B cell (primary cell): ENCODE results near the gene RNF17. TPM values are rescaled to one million over a fixed set of nuclear protein-coding genes. Genes with fewer than 3 reads are reported as not detected.

Source experiments
- ATAC-seq: fragments of 200-7000 bp; cut with Tn5 transposase; one replicate; pipeline ENCODE4 v1.10.0; 2021; ENCODE audit warnings: low read depth, mild to moderate bottlenecking, moderate number of reproducible peaks, moderate library complexity
- CTCF ChIA-PET: fragments of 350-600 bp; sonication (Branson Sonifier 250); formaldehyde crosslinking; loops from one replicate; lab custom pipeline; 2021; ENCODE audit warnings: antibody characterized with exemption, inconsistent platforms; lab: Charles Lee
- POLR2A ChIA-PET: fragments of 350-600 bp; sonication (Branson Sonifier 250); formaldehyde crosslinking; loops from one replicate; lab custom pipeline; 2021; ENCODE audit warnings: antibody characterized with exemption; lab: Charles Lee
- DNase-seq: peaks from one replicate; pipeline ENCODE4 v3.0.0; 2013
- H2AFZ ChIP-seq: 2 replicates; pipeline ENCODE4 v1.6.1; 2012; ENCODE audit warnings: mild to moderate bottlenecking, low read depth, low read length; ENCODE audit not compliant: insufficient read depth, poor library complexity, severe bottlenecking
- H3K27ac ChIP-seq, 2 donors: 1 replicate in 1 of 2; 2 replicates in 1 of 2; pipeline ENCODE4 v1.5.1; 2012 to 2013; ENCODE audit warnings: low read length in 2 of 2, mild to moderate bottlenecking in 2 of 2, moderate library complexity in 1 of 2
- H3K27me3 ChIP-seq, 4 experiments: fragments of 200-600 bp in 1 of 4; sonication (generic) in 1 of 4; replicated peaks in 1 of 4; 1 replicate in 2 of 4; 2 replicates in 2 of 4; pipeline versions ENCODE4 v1.6.1 to v1.7.0; 2013 to 2016; ENCODE audit warnings: low read length in 3 of 4, mild to moderate bottlenecking in 2 of 4, mixed read lengths in 1 of 4, moderate library complexity in 1 of 4; ENCODE audit not compliant: insufficient read depth in 4 of 4, control insufficient read depth in 3 of 4; ENCODE audit errors: control extremely low read depth in 1 of 4
- H3K36me3 ChIP-seq, 2 experiments: replicated peaks in 1 of 2; 1 replicate in 1 of 2; 2 replicates in 1 of 2; pipeline versions ENCODE4 v1.6.1 to v1.7.1; 2013; ENCODE audit warnings: low read length in 1 of 2; ENCODE audit not compliant: insufficient read depth in 2 of 2, control insufficient read depth in 1 of 2; ENCODE audit errors: control extremely low read depth in 1 of 2, extremely low read depth in 1 of 2
- H3K4me1 ChIP-seq, 2 donors: fragments of 200-600 bp in 1 of 2; sonication (generic) in 1 of 2; 1 replicate in 1 of 2; 2 replicates in 1 of 2; pipeline versions ENCODE4 v1.5.1 to v1.6.1; 2013 to 2017; ENCODE audit warnings: low read length in 2 of 2; ENCODE audit not compliant: control insufficient read depth in 2 of 2, insufficient read depth in 2 of 2
- H3K4me2 ChIP-seq: replicated peaks from 2 replicates; pipeline ENCODE3; 2012; ENCODE audit warnings: mild to moderate bottlenecking, low read depth, low read length; ENCODE audit not compliant: poor library complexity, severe bottlenecking
- H3K4me3 ChIP-seq, 5 experiments: fragments of 200-600 bp in 1 of 5; sonication (generic) in 1 of 5; 1 replicate in 3 of 5; 2 replicates in 2 of 5; pipeline versions ENCODE4 v1.5.1 to v1.7.0; 2011 to 2016; ENCODE audit warnings: low read length in 4 of 5, mild to moderate bottlenecking in 4 of 5, low read depth in 2 of 5, control low read depth in 1 of 5, moderate library complexity in 1 of 5; ENCODE audit not compliant: insufficient read depth in 1 of 5; ENCODE audit errors: control extremely low read depth in 1 of 5, extremely low read depth in 1 of 5
- H3K79me2 ChIP-seq: fragments of 200-600 bp; sonication (generic); one replicate; pipeline ENCODE4 v1.6.0; 2016; ENCODE audit warnings: low read length; ENCODE audit not compliant: control insufficient read depth, insufficient read depth
- H3K9ac ChIP-seq: fragments of 200-600 bp; sonication (generic); 2 replicates; pipeline ENCODE4 v1.6.1; 2017; ENCODE audit warnings: mild to moderate bottlenecking, low read length, moderate library complexity
- H3K9me3 ChIP-seq, 3 donors: one replicate each; pipeline versions ENCODE4 v1.6.1 to v1.7.1; 2013; ENCODE audit warnings: low read length in 2 of 3; ENCODE audit not compliant: control insufficient read depth in 2 of 3, insufficient read depth in 1 of 3; ENCODE audit errors: control extremely low read depth in 1 of 3
- H4K20me1 ChIP-seq: 2 replicates; pipeline ENCODE4 v1.6.0; 2012; ENCODE audit warnings: mild to moderate bottlenecking, low read length; ENCODE audit not compliant: insufficient read depth, control insufficient read depth, poor library complexity, severe bottlenecking
- H3K27ac Mint-ChIP-seq: one replicate; pipeline ENCODE4 v1.8.0; 2021; ENCODE audit warnings: mixed read lengths
- H3K27me3 Mint-ChIP-seq: one replicate; pipeline ENCODE4 v1.8.0; 2021; ENCODE audit warnings: mixed read lengths
- H3K4me1 Mint-ChIP-seq: one replicate; pipeline ENCODE4 v1.8.0; 2021; ENCODE audit warnings: mixed read lengths
- H3K4me3 Mint-ChIP-seq: one replicate; pipeline ENCODE4 v1.8.0; 2021; ENCODE audit warnings: mixed read lengths
- H3K9me3 Mint-ChIP-seq: one replicate; pipeline ENCODE4 v1.8.0; 2022; ENCODE audit warnings: mixed read lengths; ENCODE audit not compliant: insufficient read depth
- CTCF ChIP-seq: fragments of 200-600 bp; IDR thresholded peaks from one replicate; pipeline ENCODE4 v1.8.0; 2022; ENCODE audit warnings: antibody characterized with exemption, mild to moderate bottlenecking
- EZH2 ChIP-seq: IDR thresholded peaks from 2 replicates; pipeline ENCODE4 v1.6.1; 2012; ENCODE audit warnings: borderline replicate concordance, low read depth, mild to moderate bottlenecking, moderate library complexity, low read length; ENCODE audit not compliant: insufficient read depth, poor library complexity, severe bottlenecking
- WGBS: methylation state at CpG from one replicate; pipeline ENCODE4 v1.1.5; 2013; ENCODE audit warnings: missing lambda C conversion rate; ENCODE audit not compliant: insufficient coverage; 5-methylcytosine and 5-hydroxymethylcytosine counted together
- intact Hi-C: fragments of 100-400 bp; cut with micrococcal nuclease; formaldehyde crosslinking; loops from one replicate; pipeline ENCODE4 v1.10.0; 2022
- polyA plus RNA-seq: library from polyadenylated mRNA; depleted of rRNA; stranded (reverse); fragments of >200 nt; gene quantifications from 2 replicates; pipeline ENCODE4 v1.2.3, GENCODE V29; 2012
- total RNA-seq, 2 donors: library from RNA; stranded (reverse); fragments of 120-200 nt in 1 of 2; gene quantifications; 1 replicate in 1 of 2; 2 replicates in 1 of 2; pipeline versions ENCODE4 v1.2.3 to v1.2.4, GENCODE V29; 2013 to 2022

RNF17 gene
- total and polyA plus RNA-seq, 2 donors (not counting 1 experiment from before 2014, with no cell fraction given), result 0.12 TPM; not detected in 1

DNA sequence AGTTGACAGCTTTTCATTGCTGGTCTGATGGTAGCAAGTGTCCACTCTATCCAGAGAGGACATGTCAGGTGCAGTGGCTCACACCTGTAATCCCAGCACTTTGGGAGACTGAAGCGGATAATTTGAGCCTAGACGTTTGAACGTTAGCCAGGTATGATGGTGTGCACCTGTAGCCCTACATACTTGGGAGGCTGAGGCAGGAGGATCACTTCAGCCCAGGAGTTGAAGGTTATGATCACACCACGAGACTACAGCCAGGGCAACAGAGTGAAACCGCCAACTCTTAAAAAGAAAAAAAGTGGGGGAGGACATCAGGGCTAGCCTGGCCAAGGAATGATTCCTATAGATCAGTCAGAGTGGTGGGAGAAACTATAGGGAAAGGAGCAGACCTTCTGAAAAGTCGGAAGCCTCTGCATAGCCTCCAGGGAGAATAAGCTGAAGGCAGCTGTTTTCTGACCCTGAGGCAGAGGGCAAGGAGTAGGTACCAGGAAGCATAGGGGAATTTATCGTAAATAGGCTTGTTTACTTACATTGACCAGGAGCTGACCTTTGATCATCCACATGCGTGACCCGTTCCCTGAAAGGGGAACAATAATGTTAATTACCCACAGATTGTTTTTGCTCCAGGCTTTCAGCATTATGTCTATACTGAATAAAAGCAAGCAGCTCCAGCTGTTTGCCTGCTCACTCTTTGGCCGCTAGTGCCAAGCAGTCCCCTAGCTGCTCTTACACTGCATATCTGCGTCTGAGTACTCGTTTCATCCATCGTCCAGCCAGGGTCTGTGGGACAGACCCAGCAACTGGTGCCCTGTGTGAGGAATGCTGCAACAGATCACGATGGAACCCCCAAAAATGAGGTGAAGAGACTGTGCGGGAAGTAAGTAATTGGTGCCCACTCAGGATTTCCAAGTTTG lies 161.6 kb downstream of the RNF17 start:
- WGBS, result 97% methylated on average over 14 of the region's 15 CpGs
- ChIA-PET CTCF (no interaction called here), POLR2A (no interaction called here)

More for the DNA sequence above, 161.6 kb downstream of the RNF17 start:
- H3K27me3 ChIP-seq, result peaks cover 0 to 4% (median 0%) of the 10 kb centered on the region in 4 experiments
- no peak for DNase-seq
- H3K4me1 ChIP-seq, result peaks cover 5 to 11% of the 10 kb centered on the region in 2 donors
- H3K79me2 ChIP-seq, result peaks cover 19% of the 10 kb centered on the region
- peak overlapping the region; percentile 15 for H3K27ac Mint-ChIP-seq
- intact Hi-C loops, result loop anchor here (10.0 kb wide), 1 partner anchor 1859 kb away; no protein-coding TSS in a partner anchor
- H3K9ac ChIP-seq, result no peak overlapping the region
- peaks cover 15% of the 10 kb centered on the region for H3K4me1 Mint-ChIP-seq
- H3K4me3 Mint-ChIP-seq, result no peak overlapping the region
- H3K4me2 ChIP-seq, result no peak overlapping the region
- TF ChIP-seq EZH2 (no peak), CTCF (no peak)
- no peak overlapping the region for H3K27ac ChIP-seq
- no peaks in the 10 kb centered on the region for H3K36me3 ChIP-seq
- H2AFZ ChIP-seq, result no peak overlapping the region
- no peak overlapping the region for H3K4me3 ChIP-seq
- peaks cover 5% of the 10 kb centered on the region for H3K27me3 Mint-ChIP-seq
- ATAC-seq, result no peak
- no peaks in the 10 kb centered on the region for H3K9me3 ChIP-seq
- no peaks in the 10 kb centered on the region for H3K9me3 Mint-ChIP-seq
- H4K20me1 ChIP-seq, result no peaks in the 10 kb centered on the region
